Right atrium auricular region (tissue), 2 donors: ENCODE measurements around the gene ISY1. TPM values are rescaled to one million over a fixed set of nuclear protein-coding genes. Genes with fewer than 3 reads are reported as not detected.
A peak's percentile ranks its signal among the peaks of the same experiment; 100 is the strongest.

ENCODE experiments used
- DNase-seq: peaks from one replicate; pipeline ENCODE4 v3.0.0-alpha.2; 2019; ENCODE audit warnings: low spot score
- H3K27ac ChIP-seq, 2 donors: fragments of 200-600 bp; sonication (generic); 1 replicate in 1 of 2; 2 replicates in 1 of 2; pipeline ENCODE4 v1.5.1; 2016 to 2019
- H3K27me3 ChIP-seq, 2 donors: fragments of 200-600 bp; sonication (generic); one replicate each; pipeline versions ENCODE4 v1.5.1 to v1.6.0; 2017 to 2019
- H3K36me3 ChIP-seq: fragments of 200-600 bp; sonication (generic); one replicate; pipeline ENCODE4 v1.5.1; 2016
- H3K4me1 ChIP-seq, 2 donors: fragments of 200-600 bp; sonication (generic); one replicate each; pipeline versions ENCODE4 v1.5.1 to v1.6.0; 2017 to 2019
- H3K4me3 ChIP-seq, 2 donors: fragments of 200-600 bp; sonication (generic); 1 replicate in 1 of 2; 2 replicates in 1 of 2; pipeline ENCODE4 v1.5.1; 2017 to 2019; ENCODE audit warnings: mild to moderate bottlenecking in 1 of 2, moderate library complexity in 1 of 2
- H3K9me3 ChIP-seq, 2 donors: fragments of 200-600 bp; sonication (generic); one replicate each; pipeline ENCODE4 v1.5.1; 2019
- CTCF ChIP-seq, 2 donors: fragments of 200-600 bp; sonication (generic); IDR thresholded peaks; one replicate each; pipeline ENCODE4 v1.5.1; 2019; ENCODE audit warnings: antibody characterized with exemption in 2 of 2
- total RNA-seq, 2 donors: library from RNA; depleted of rRNA; stranded (reverse); fragments of >200 nt; gene quantifications; one replicate each; pipeline ENCODE4 v1.1.0, GENCODE V29; 2016

ISY1 gene
- total RNA-seq: 10 to 100 TPM; 14.3 to 19.6 TPM

DNA sequence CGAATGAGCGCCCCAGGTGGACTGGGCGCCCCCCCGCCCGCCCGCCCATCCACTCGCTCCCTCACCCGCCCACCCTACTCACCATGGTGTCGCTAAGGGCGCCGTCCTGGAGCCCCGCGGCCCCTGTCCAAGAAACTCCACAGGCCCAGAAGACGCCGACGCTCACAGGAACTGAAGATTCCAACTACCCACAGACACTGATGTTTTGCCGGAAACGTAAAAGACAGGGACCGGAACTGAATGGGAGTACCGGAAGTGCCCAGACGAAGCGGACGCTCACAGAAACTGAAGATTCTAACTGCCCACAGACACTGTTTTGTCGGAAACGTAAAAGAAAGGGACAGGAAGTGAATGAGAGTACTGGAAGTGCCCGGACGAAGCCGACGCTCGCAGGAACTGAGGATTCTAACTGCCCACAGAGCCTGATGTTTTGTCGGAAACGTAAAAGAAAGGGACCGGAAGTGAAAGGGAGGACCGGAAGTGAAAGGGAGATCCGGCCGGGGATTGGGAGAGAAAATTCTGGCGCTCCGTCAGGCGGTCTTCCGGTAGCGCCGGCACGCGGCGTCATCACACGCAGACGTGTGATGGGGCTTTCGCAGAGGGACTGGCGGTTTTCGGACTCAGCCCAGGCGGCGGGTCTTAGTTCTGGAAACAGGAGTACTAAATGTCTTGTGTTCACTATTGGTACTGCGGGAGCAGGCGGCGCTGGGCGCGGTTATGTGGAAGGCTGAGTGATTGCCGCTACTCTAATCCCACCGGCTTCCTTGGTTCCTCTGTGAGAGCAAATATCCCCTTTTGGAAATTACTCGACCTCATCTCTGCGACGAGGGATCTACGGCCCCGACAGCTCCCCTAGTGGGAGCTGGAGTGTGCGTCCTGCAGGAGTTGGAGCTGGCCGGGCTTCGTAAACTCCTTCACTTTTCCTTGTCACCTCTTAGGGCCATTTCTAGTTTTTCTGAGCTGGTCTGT lies at the start of gene ISY1:
Gene ISY1 (minus strand): TSS at position 173 of the 969 bp plus-strand sequence. CDS start 88 bp downstream, at position 85.
- Histone ChIP-seq H3K36me3 (peaks cover 34% of the 10 kb centered on the region), H3K4me1 (peaks cover 0 to 24% of the 10 kb centered on the region in 2 donors), H3K9me3 (no peaks in the 10 kb centered on the region), H3K4me3 (peak within 1 kb of the TSS; percentile 82 to 84), H3K27ac (peak within 1 kb of the TSS; percentile 92 to 95), H3K27me3 (no peaks in the 10 kb centered on the region)
- DNase-seq: peak; percentile 92
- peak; percentile 51 to 80 for TF ChIP-seq CTCF (IDR thresholded peaks at IDR 0.05)

- Histone ChIP-seq H3K27ac (no peak overlapping the region), H3K9me3 (no peaks in the 10 kb centered on the region), H3K4me3 (no peak overlapping the region), H3K4me1 (peaks cover 0 to 11% of the 10 kb centered on the region in 2 donors), H3K36me3 (no peaks in the 10 kb centered on the region), H3K27me3 (no peaks in the 10 kb centered on the region)
- TF ChIP-seq CTCF (IDR thresholded peaks at IDR 0.05): no peak
- DNase-seq: no peak
These were observed 46.6 kb upstream of the ISY1 start for GRCh38 chr3:129207479-129207878.

- H3K36me3 ChIP-seq: no peaks in the 10 kb centered on the region
- TF ChIP-seq CTCF (IDR thresholded peaks at IDR 0.05): no peak
- H3K9me3 ChIP-seq: no peaks in the 10 kb centered on the region
- DNase-seq: no peak
- no peak overlapping the region for H3K4me3 ChIP-seq
- H3K4me1 ChIP-seq: no peaks in the 10 kb centered on the region
- H3K27me3 ChIP-seq: no peaks in the 10 kb centered on the region
- H3K27ac ChIP-seq: no peak overlapping the region
These were observed 44.4 kb upstream of the ISY1 start for GRCh38 chr3:129205109-129205832.

- Histone ChIP-seq H3K36me3 (no peaks in the 10 kb centered on the region), H3K4me3 (no peak overlapping the region), H3K4me1 (no peaks in the 10 kb centered on the region), H3K27me3 (no peaks in the 10 kb centered on the region), H3K27ac (no peak overlapping the region), H3K9me3 (no peaks in the 10 kb centered on the region)
- TF ChIP-seq CTCF (IDR thresholded peaks at IDR 0.05): no peak
- DNase-seq: no peak
These were observed 43.6 kb upstream of the ISY1 start for GRCh38 chr3:129204473-129204872.

DNA sequence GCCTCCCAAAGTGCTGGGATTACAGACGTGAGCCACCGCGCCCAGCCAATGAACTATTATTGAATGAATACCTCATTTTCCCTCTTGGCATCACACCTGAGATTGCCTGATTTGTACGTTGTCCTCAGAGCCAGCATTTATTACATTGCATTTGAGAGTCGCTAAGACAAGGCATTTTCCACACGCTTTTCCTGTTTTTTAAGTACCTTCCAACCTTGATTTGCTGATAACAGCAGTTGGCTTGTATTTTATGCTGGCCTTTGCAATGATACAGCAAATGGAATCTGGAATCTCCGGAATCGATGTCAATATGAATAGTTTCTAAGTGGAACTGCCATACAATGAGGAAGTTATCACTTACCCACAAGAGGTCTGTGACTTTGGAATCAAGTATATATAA lies 38.5 kb upstream of the ISY1 start:
- DNase-seq: no peak
- no peaks in the 10 kb centered on the region for H3K9me3 ChIP-seq
- peaks cover 0 to 36% of the 10 kb centered on the region in 2 donors for H3K4me1 ChIP-seq
- H3K36me3 ChIP-seq: no peaks in the 10 kb centered on the region
- TF ChIP-seq CTCF (IDR thresholded peaks at IDR 0.05): no peak
- peak overlapping the region; percentile 17 to 89 for H3K27ac ChIP-seq
- H3K27me3 ChIP-seq: no peaks in the 10 kb centered on the region
- no peak overlapping the region for H3K4me3 ChIP-seq
